ENCODE measurements around the gene KIAA0232.

Gene KIAA0232

DNA sequence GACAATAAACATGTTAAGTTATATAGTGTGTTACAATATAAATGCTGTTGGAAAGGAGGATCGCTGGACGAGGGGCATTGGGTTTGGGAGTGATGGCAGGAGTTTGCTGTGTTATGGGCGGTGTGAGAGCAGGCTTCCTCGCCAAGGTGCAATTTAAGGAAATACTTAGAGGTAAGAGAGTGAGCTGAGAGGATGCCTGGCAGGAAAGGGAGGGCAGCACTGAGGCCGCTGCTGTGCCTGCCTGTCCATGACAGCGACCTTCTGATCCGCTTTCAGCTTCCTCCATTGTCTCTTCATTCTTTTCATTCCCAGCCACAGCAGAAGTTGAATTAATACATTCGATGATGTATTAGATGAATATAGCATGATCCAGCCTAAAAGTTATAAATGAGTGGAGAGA lies 85.9 kb downstream of the KIAA0232 start:
- no peak for DNase-seq (ENCODE audit: low read depth, low spot score)
- in situ Hi-C loops (cut with HindIII; ENCODE audit: low sequenced_read_pairs) = no loop called here
- H3K4me3 ChIP-seq (ENCODE audit: low read depth, low read length) = no peak overlapping the region
- TF ChIP-seq, protein P1, sequence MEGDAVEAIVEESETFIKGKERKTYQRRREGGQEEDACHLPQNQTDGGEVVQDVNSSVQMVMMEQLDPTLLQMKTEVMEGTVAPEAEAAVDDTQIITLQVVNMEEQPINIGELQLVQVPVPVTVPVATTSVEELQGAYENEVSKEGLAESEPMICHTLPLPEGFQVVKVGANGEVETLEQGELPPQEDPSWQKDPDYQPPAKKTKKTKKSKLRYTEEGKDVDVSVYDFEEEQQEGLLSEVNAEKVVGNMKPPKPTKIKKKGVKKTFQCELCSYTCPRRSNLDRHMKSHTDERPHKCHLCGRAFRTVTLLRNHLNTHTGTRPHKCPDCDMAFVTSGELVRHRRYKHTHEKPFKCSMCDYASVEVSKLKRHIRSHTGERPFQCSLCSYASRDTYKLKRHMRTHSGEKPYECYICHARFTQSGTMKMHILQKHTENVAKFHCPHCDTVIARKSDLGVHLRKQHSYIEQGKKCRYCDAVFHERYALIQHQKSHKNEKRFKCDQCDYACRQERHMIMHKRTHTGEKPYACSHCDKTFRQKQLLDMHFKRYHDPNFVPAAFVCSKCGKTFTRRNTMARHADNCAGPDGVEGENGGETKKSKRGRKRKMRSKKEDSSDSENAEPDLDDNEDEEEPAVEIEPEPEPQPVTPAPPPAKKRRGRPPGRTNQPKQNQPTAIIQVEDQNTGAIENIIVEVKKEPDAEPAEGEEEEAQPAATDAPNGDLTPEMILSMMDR (IDR thresholded peaks at IDR 0.05; ENCODE audit: low read depth, low read length) = no peak

DNA sequence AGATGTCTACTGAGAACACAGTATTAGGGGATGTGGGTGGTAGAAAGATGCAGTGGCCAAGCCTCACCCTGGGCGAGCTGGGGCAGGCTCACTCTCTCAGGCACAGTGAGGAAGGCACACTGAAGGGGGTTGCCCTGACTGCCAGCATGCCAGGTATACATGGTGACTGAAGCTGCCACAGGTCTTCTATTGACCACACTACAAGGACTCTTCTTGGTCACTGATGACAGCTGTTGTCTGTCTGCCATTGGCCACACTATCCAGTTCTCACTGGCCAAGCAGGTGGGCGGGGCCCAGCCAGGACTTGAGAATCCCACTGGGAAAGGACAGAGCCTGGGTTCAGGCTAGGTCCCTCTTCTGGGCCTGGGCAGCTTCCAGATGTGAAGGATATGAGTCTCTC lies 87.4 kb downstream of the KIAA0232 start:
- no peak for DNase-seq (ENCODE audit: low read depth, low spot score)
- in situ Hi-C loops (cut with HindIII; ENCODE audit: low sequenced_read_pairs) = no loop called here
- H3K4me3 ChIP-seq (ENCODE audit: low read depth, low read length) = no peak overlapping the region
- TF ChIP-seq, protein P1 (IDR thresholded peaks at IDR 0.05; ENCODE audit: low read depth, low read length) = no peak

DNA sequence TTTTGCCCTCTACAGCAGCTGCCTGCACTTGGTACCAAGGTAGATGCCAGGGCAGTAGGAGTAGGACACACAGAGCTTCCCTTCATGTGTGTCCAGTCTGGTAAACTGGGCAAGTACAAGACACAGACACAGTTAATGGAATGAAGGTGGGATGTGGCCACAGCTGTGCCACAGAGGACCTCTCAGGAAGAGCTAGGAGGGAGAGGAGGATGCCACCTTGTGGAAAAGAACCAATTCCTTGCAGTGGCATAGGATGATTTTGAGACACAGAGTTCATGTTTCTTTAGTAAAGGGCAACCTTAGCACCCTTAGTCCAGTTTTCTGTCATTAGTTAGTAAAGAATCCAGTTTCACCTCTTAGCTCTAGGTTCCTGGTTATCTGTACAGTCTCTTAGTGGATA lies 90.8 kb downstream of the KIAA0232 start:
- TF ChIP-seq, protein P1 (IDR thresholded peaks at IDR 0.05; ENCODE audit: low read depth, low read length) = peak; percentile 15
- no peak for DNase-seq (ENCODE audit: low read depth, low spot score)
- no peak overlapping the region for H3K4me3 ChIP-seq (ENCODE audit: low read depth, low read length)

DNA sequence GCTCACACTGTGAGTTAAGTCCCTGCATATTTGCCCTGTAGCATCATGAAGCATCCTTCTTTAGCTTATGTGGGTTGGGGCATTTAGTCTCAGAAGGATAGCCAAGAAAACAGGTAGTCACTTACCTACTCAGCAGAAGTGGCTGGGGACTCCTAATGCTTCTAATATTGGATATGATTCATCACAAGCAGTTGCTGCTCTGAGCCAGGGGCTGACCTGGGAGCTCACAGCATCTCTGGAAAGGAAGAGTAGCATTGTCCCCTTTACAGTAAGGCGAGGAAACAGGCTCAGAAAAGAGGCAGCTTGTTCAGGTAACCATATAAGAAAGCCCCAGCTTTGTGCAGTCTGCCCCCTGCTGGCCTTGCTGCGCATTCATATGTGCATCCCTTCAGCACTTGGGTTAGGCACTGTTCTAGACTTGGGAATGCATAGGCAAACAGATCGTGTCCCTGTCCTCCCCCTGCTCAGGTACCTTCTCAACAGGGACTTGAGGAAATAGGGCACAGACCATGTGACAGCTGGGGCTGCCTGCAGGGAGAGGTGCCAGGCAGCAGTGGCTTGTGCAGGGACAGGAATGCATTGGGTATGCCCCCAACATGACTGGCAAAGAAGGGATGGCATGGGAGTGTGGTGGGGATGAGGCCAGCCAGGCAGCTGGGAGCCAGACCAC lies 91.4 kb downstream of the KIAA0232 start:
- in situ Hi-C loops (cut with HindIII; ENCODE audit: low sequenced_read_pairs) = no loop called here

More for the DNA sequence above, 90.8 kb downstream of the KIAA0232 start:
- in situ Hi-C loops (cut with HindIII; ENCODE audit: low sequenced_read_pairs) = no loop called here

DNA sequence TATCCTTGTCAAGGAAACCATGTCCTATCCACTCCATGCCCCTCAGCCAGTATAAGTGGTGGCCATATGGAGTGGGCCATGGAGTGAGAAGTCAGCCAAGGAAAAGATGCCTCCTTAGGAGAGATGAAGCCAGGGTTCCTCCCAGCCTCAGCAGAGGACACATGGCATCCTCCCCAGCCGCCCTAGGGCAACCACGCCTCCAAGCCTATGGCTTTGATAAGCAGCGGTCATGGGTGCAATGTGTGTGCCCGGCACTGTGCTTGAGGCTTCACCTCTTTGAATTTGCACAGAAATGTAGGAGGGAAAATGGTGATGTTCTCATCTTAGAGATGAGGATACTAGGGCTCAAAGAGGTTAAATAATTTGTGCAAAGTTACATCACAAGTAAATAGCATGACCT lies 92.5 kb downstream of the KIAA0232 start:
- TF ChIP-seq, protein P1 (IDR thresholded peaks at IDR 0.05; ENCODE audit: low read depth, low read length) = no peak
- no peak overlapping the region for H3K4me3 ChIP-seq (ENCODE audit: low read depth, low read length)
- in situ Hi-C loops (cut with HindIII; ENCODE audit: low sequenced_read_pairs) = no loop called here
- no peak for DNase-seq (ENCODE audit: low read depth, low spot score)

More for the DNA sequence above, 91.4 kb downstream of the KIAA0232 start:
- TF ChIP-seq, protein P1 (IDR thresholded peaks at IDR 0.05; ENCODE audit: low read depth, low read length) = peak; percentile 90
- DNase-seq (ENCODE audit: low read depth, low spot score) = peak; percentile 67
- H3K4me3 ChIP-seq (ENCODE audit: low read depth, low read length) = no peak overlapping the region

DNA sequence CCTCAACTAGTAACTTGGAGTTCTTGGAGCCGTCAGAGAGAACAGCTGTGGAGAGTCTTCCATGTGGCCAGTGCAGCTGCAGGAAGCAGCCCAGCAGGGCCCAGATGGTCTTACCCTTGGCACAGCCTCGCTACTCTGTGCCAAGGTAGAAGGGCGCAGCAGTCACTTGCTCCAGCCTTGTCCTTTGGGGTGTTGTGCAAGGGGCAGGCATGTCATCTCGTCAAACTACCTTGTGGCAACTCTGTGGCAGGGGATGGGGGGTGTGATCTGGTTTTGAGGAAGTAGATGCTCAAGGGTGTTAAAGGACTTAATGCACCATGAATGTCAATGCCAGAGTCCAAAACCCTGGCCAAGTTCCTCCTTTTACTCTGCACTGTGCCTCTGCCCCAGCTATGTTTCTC lies 92.9 kb downstream of the KIAA0232 start:
- no peak for DNase-seq (ENCODE audit: low read depth, low spot score)
- TF ChIP-seq, protein P1 (IDR thresholded peaks at IDR 0.05; ENCODE audit: low read depth, low read length) = no peak
- in situ Hi-C loops (cut with HindIII; ENCODE audit: low sequenced_read_pairs) = no loop called here
- H3K4me3 ChIP-seq (ENCODE audit: low read depth, low read length) = no peak overlapping the region

Measured in astrocyte of the spinal cord (primary cell).